GM18511 (cell line): ENCODE measurements around the gene LHPP.
"Not testable (repeated sequence)": the region's sequence is repeated elsewhere in the genome, so short reads cannot be mapped to it uniquely, and the experiment has no call there.

Experiments used
- ATAC-seq: cut with Tn5 transposase; IDR thresholded peaks from one replicate; pipeline ENCODE4 v1.9.1; 2021; ENCODE audit warnings: mild to moderate bottlenecking, moderate library complexity; ENCODE audit not compliant: unreplicated experiment

The LHPP gene

GRCh38 chr10:124569623-124570470, 108.2 kb downstream of the LHPP start:
- no peak for ATAC-seq

- no peak for ATAC-seq
Observed at GRCh38 chr10:124570646-124571045, 109.0 kb downstream of the LHPP start.

GRCh38 chr10:124572751-124573150, 111.1 kb downstream of the LHPP start:
- ATAC-seq = no peak

- no peak for ATAC-seq
Observed at GRCh38 chr10:124573726-124574455, 112.3 kb downstream of the LHPP start.

GRCh38 chr10:124574456-124575070, 112.9 kb downstream of the LHPP start:
- ATAC-seq = no peak

GRCh38 chr10:124575107-124576035, 113.7 kb downstream of the LHPP start:
- ATAC-seq = no peak

GRCh38 chr10:124576526-124577420, 115.2 kb downstream of the LHPP start:
- ATAC-seq = no peak

- no peak for ATAC-seq
Observed at GRCh38 chr10:124577651-124578050, 116.0 kb downstream of the LHPP start.

GRCh38 chr10:124578231-124579010, 116.8 kb downstream of the LHPP start:
- no peak for ATAC-seq

GRCh38 chr10:124579011-124579399, 117.4 kb downstream of the LHPP start:
- ATAC-seq = no peak

GRCh38 chr10:124586142-124586541, 124.5 kb downstream of the LHPP start:
- no peak for ATAC-seq

GRCh38 chr10:124587811-124588211, 126.2 kb downstream of the LHPP start:
- no peak for ATAC-seq

- not testable (repeated sequence) for ATAC-seq
Observed at GRCh38 chr10:124588341-124588735, 126.7 kb downstream of the LHPP start.

GRCh38 chr10:124588736-124589490, 127.3 kb downstream of the LHPP start:
- no peak for ATAC-seq

- no peak for ATAC-seq
Observed at GRCh38 chr10:124589491-124590041, 127.9 kb downstream of the LHPP start.

GRCh38 chr10:124590216-124591122, 128.8 kb downstream of the LHPP start:
- no peak for ATAC-seq

- no peak for ATAC-seq
Observed at GRCh38 chr10:124591123-124591495, 129.5 kb downstream of the LHPP start.
